Esophagus (tissue), 2 donors: ENCODE measurements around the gene RPS24. TPM values are rescaled to one million over a fixed set of nuclear protein-coding genes. Genes with fewer than 3 reads are reported as not detected.

Source experiments
- H3K27ac ChIP-seq, 2 donors: one replicate each; pipeline ENCODE4 v1.5.1; 2013; ENCODE audit warnings: low read depth in 2 of 2, mild to moderate bottlenecking in 2 of 2, inconsistent platforms in 1 of 2, low read length in 1 of 2, moderate library complexity in 1 of 2
- H3K27me3 ChIP-seq, 2 donors: one replicate each; pipeline ENCODE4 v1.6.1; 2013; ENCODE audit warnings: low read length in 2 of 2, control low read depth in 1 of 2, mild to moderate bottlenecking in 1 of 2; ENCODE audit not compliant: insufficient read depth in 2 of 2, control insufficient read depth in 1 of 2
- H3K36me3 ChIP-seq, 2 donors: one replicate each; pipeline ENCODE4 v1.6.1; 2013; ENCODE audit warnings: low read length in 1 of 2; ENCODE audit not compliant: control insufficient read depth in 2 of 2, insufficient read depth in 2 of 2
- H3K4me1 ChIP-seq, 2 donors: one replicate each; pipeline ENCODE4 v1.6.1; 2013; ENCODE audit warnings: low read length in 1 of 2; ENCODE audit not compliant: control insufficient read depth in 2 of 2, insufficient read depth in 2 of 2
- H3K4me3 ChIP-seq, 2 donors: one replicate each; pipeline ENCODE4 v1.5.1; 2013; ENCODE audit warnings: low read length in 2 of 2, mild to moderate bottlenecking in 2 of 2, low read depth in 1 of 2, moderate library complexity in 1 of 2
- H3K9me3 ChIP-seq, 2 donors: one replicate each; pipeline ENCODE4 v1.6.1; 2013; ENCODE audit warnings: mild to moderate bottlenecking in 2 of 2, low read depth in 1 of 2, low read length in 1 of 2, moderate library complexity in 1 of 2; ENCODE audit not compliant: control insufficient read depth in 2 of 2, insufficient read depth in 1 of 2
- WGBS, 2 donors: extraction: QIAGEN DNeasy Blood & Tissue Kit; methylation state at CpG; one replicate each; pipeline ENCODE4 v1.1.7; 2013; 5-methylcytosine and 5-hydroxymethylcytosine counted together
- polyA plus RNA-seq, 2 donors: library from polyadenylated mRNA; stranded (reverse); fragments of 200-250 nt; gene quantifications; one replicate each; pipeline ENCODE4 v1.2.3, GENCODE V29; 2013
- donor health status: healthy with polysubstance abuse.
- donor health status: Bipolar disorder and iron deficiency.

The RPS24 gene
- polyA plus RNA-seq, 2 donors, result 5,326 to 6,767 TPM

GRCh38 chr10:78023741-78024140 is 9.9 kb upstream of the RPS24 start:
- Histone ChIP-seq H3K27me3 (no peaks in the 10 kb centered on the region), H3K4me1 (peaks cover 2 to 3% of the 10 kb centered on the region in 2 donors), H3K4me3 (no peak overlapping the region), H3K9me3 (no peaks in the 10 kb centered on the region), H3K27ac (no peak overlapping the region), H3K36me3 (peaks cover 11 to 22% of the 10 kb centered on the region in 2 donors)
- 99 to 100% methylated on average over 3 of the region's 3 CpGs for WGBS, 2 donors

DNA sequence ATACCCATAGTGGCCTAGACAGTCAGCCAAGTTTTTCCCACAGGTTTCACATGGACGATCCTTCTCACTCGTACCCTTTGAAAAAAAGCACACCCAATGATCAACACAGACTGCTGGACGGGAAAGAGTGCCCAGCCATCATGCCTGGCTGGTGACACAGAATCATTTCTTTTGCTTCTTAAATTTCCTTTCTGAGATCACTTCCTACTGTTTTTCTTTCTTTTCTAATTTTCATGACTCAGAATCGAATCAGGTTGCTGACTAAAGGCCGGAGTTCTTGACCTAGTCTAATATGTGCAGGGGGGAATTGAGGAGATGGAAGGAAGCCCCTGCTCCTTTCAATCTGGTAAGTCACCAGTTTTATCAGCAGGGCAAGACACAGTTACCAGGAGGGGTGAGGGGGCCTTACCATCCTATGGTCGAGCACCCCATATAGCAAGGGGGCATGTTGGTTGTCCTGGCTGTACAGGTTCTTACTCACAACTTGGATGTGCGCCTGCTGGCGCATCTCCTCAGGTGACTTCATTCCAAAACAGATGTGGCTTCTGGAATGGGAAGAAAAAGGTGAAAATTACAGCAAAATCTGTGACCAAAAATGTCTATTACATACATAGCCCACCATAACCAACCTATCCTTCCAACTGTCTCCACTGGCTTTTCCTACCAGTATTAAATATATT is 7.8 kb upstream of the RPS24 start:
- H3K4me1 ChIP-seq, result peaks cover 2 to 3% of the 10 kb centered on the region in 2 donors
- H3K27me3 ChIP-seq, result no peaks in the 10 kb centered on the region
- no peaks in the 10 kb centered on the region for H3K9me3 ChIP-seq
- H3K4me3 ChIP-seq, result no peak overlapping the region
- peaks cover 11 to 19% of the 10 kb centered on the region in 2 donors for H3K36me3 ChIP-seq
- 77 to 85% methylated on average over 8 of the region's 8 CpGs for WGBS, 2 donors
- H3K27ac ChIP-seq, result no peak overlapping the region

GRCh38 chr10:78028438-78029268 is 5.0 kb upstream of the RPS24 start:
- 35% methylated on average over 36 of the region's 36 CpGs for WGBS, 2 donors
- no peaks in the 10 kb centered on the region for H3K9me3 ChIP-seq
- H3K4me1 ChIP-seq, result peaks cover 2 to 3% of the 10 kb centered on the region in 2 donors
- peaks cover 4 to 8% of the 10 kb centered on the region in 2 donors for H3K36me3 ChIP-seq
- no peaks in the 10 kb centered on the region for H3K27me3 ChIP-seq
- peak overlapping the region in 1 of 2 donors; percentile 43 for H3K27ac ChIP-seq
- H3K4me3 ChIP-seq, result peak overlapping the region; percentile 96 to 99

- H3K36me3 ChIP-seq, result peaks cover 4 to 6% of the 10 kb centered on the region in 2 donors
- 0% methylated on average over 32 to 35 of the region's 35 CpGs for WGBS, 2 donors
- H3K27ac ChIP-seq, result peak within 1 kb of the TSS; percentile 74 to 77
- no peaks in the 10 kb centered on the region for H3K27me3 ChIP-seq
- no peaks in the 10 kb centered on the region for H3K9me3 ChIP-seq
- H3K4me3 ChIP-seq, result peak within 1 kb of the TSS; percentile 96 to 99
- peaks cover 2 to 3% of the 10 kb centered on the region in 2 donors for H3K4me1 ChIP-seq
These were observed 4.1 kb upstream of the RPS24 start, which contains the start of gene POLR3A for GRCh38 chr10:78029269-78030226. TSS of gene POLR3A (minus strand) at chr10:78029515. CDS start at chr10:78029407, 108 bp downstream.

DNA sequence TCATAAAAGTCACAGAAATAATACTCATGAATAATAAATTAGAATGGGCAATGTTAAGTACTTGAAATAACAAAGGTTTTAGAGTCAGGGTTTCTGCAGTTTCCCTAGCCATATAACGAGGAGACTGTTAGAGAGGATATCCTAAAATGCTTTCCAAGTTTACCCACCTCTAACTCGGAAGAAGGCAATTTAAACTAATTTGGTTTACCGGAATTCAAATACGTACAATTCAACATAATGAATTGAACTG is 351 bp upstream of the RPS24 start:
- Histone ChIP-seq H3K9me3 (no peaks in the 10 kb centered on the region), H3K36me3 (peaks cover 0 to 15% of the 10 kb centered on the region in 2 donors), H3K4me1 (peaks cover 0 to 2% of the 10 kb centered on the region in 2 donors), H3K27me3 (no peaks in the 10 kb centered on the region), H3K27ac (no peak overlapping the region), H3K4me3 (peak overlapping the region in 1 of 2 donors; percentile 84)
- WGBS, 2 donors, result 0 to 1% methylated on average over 4 of the region's 4 CpGs

DNA sequence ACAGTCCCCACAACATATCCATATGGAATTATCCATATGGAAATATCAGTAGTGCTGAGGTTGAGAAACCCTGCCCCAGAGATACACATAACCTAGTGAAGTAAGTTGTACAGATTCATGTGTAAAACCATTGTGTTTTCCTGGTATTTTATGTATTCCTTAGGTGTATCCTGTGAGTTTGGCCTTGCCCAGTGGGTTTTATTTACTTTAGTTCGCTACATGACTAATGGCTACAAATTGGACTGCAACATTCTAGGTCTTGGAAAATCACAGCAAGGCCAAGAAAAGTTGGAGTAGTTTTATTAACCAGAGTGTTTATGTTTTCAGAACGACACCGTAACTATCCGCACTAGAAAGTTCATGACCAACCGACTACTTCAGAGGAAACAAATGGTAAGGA is 1.4 kb downstream of the RPS24 start:
- Histone ChIP-seq H3K4me1 (peaks cover 0 to 3% of the 10 kb centered on the region in 2 donors), H3K36me3 (peaks cover 7 to 26% of the 10 kb centered on the region in 2 donors), H3K4me3 (peak overlapping the region in 1 of 2 donors; percentile 84), H3K27me3 (no peaks in the 10 kb centered on the region), H3K9me3 (no peaks in the 10 kb centered on the region), H3K27ac (no peak overlapping the region)
- WGBS, 2 donors, result 51 to 55% methylated on average over 5 of the region's 5 CpGs

GRCh38 chr10:78035437-78035836 is 1.8 kb downstream of the RPS24 start:
- H3K4me3 ChIP-seq, result peak overlapping the region in 1 of 2 donors; percentile 84
- peaks cover 7 to 27% of the 10 kb centered on the region in 2 donors for H3K36me3 ChIP-seq
- 78 to 80% methylated on average over 5 of the region's 5 CpGs for WGBS, 2 donors

GRCh38 chr10:78035933-78036583 is 2.4 kb downstream of the RPS24 start:
- Histone ChIP-seq H3K4me3 (no peak overlapping the region), H3K4me1 (peaks cover 0 to 3% of the 10 kb centered on the region in 2 donors), H3K36me3 (peaks cover 7 to 33% of the 10 kb centered on the region in 2 donors), H3K9me3 (no peaks in the 10 kb centered on the region), H3K27ac (no peak overlapping the region), H3K27me3 (no peaks in the 10 kb centered on the region)
- 72 to 74% methylated on average over 9 of the region's 9 CpGs for WGBS, 2 donors

More at GRCh38 chr10:78035437-78035836, 1.8 kb downstream of the RPS24 start:
- no peaks in the 10 kb centered on the region for H3K9me3 ChIP-seq
- H3K4me1 ChIP-seq, result peaks cover 0 to 3% of the 10 kb centered on the region in 2 donors
- no peaks in the 10 kb centered on the region for H3K27me3 ChIP-seq
- no peak overlapping the region for H3K27ac ChIP-seq
